AG04449 (cell line): Measurements from ENCODE around the gene GLIPR1.
A peak's percentile ranks its signal among the peaks of the same experiment; 100 is the strongest.
"Not testable (repeated sequence)": the region's sequence is repeated elsewhere in the genome, so short reads cannot be mapped to it uniquely, and the experiment has no call there.

Experiments used
- CTCF ChIA-PET: fragments of 350-600 bp; formaldehyde crosslinking; extraction: SDS; loops from one replicate; lab custom pipeline; 2021; ENCODE audit warnings: antibody characterized with exemption; lab: Yijun Ruan, JAX
- POLR2A ChIA-PET: fragments of 400-600, 350-600 bp; formaldehyde crosslinking; extraction: SDS; loops from one replicate; lab custom pipeline; 2020; ENCODE audit warnings: antibody characterized with exemption, inconsistent platforms; lab: Yijun Ruan, JAX
- DNase-seq: peaks from one replicate; pipeline ENCODE4 v3.0.0-alpha.2; 2010; ENCODE audit warnings: low read depth, low spot score
- H3K4me3 ChIP-seq: 2 replicates; pipeline ENCODE4 v1.5.1; 2011; ENCODE audit warnings: low read depth, mild to moderate bottlenecking, control low read depth, low read length
- TF ChIP-seq, protein P1 (sequence below): IDR thresholded peaks from one replicate; pipeline ENCODE4 v1.5.1; 2011; ENCODE audit warnings: mild to moderate bottlenecking, moderate library complexity, low read length, control low read depth, inconsistent platforms; ENCODE audit not compliant: insufficient read depth; ENCODE audit errors: missing control alignments

The GLIPR1 gene

DNA sequence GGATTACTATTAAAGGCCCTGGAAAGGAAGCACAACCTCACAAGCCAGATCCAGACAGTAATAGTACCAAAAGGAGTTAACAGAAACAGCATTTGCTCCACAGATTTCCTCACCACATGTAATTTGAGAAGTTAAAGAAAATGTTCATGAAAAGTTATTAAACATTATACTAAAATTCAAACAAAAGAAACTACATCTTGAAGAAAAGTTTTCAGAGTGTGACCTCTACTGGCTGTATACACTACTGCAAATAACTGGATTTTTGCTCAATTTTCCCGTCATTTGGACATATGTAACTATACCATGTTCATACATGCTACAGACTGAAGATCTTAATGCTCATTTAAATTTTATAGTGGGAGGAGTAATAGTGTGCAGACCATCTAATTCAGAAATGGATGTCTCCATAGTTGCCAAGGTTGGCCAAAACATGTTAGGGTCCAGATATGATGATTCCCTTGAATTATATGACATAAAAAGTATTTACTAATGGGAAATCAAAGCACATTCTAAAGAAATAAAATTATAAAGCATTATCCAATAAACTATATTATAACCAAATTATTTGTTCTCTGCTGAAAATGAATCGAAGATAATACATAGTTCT lies 25.3 kb downstream of the GLIPR1 start:
- ChIA-PET POLR2A (no interaction called here), CTCF (interaction anchor here (0.8 to 2.4 kb wide), 13 partner anchors 13 to 820 kb away, joined by 3 to 40 read pairs (median 4); partner anchors contain the start of gene GLIPR1L1)
- DNase-seq: no peak
- TF ChIP-seq, protein P1, sequence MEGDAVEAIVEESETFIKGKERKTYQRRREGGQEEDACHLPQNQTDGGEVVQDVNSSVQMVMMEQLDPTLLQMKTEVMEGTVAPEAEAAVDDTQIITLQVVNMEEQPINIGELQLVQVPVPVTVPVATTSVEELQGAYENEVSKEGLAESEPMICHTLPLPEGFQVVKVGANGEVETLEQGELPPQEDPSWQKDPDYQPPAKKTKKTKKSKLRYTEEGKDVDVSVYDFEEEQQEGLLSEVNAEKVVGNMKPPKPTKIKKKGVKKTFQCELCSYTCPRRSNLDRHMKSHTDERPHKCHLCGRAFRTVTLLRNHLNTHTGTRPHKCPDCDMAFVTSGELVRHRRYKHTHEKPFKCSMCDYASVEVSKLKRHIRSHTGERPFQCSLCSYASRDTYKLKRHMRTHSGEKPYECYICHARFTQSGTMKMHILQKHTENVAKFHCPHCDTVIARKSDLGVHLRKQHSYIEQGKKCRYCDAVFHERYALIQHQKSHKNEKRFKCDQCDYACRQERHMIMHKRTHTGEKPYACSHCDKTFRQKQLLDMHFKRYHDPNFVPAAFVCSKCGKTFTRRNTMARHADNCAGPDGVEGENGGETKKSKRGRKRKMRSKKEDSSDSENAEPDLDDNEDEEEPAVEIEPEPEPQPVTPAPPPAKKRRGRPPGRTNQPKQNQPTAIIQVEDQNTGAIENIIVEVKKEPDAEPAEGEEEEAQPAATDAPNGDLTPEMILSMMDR: peak; percentile 41
- no peak overlapping the region for H3K4me3 ChIP-seq

DNA sequence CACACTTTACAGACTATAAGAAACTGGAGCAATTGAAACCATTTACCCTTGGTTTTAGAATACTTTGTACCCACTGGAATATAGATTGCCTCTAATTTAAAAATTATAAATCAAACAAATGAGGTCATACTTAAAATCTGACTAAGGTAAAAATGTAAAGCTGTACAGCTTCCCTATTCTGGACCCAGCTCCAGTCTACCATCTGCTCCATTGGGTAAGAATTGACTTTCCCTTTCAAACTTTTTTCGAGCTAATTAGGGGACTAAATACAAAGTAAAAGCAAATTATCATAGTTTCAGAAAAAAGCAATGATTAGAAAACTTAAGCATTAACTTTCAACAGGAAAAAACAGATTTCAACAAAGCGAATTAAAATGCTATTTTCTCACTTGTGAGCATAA lies 26.5 kb downstream of the GLIPR1 start:
- TF ChIP-seq, protein P1: no peak
- H3K4me3 ChIP-seq: no peak overlapping the region
- ChIA-PET CTCF (interaction anchor here (1.0 to 2.6 kb wide), 9 partner anchors 10 to 818 kb away, joined by 3 to 26 read pairs (median 6); partner anchors contain the start of genes GLIPR1L1 and GLIPR1L2), POLR2A (no interaction called here)
- no peak for DNase-seq

DNA sequence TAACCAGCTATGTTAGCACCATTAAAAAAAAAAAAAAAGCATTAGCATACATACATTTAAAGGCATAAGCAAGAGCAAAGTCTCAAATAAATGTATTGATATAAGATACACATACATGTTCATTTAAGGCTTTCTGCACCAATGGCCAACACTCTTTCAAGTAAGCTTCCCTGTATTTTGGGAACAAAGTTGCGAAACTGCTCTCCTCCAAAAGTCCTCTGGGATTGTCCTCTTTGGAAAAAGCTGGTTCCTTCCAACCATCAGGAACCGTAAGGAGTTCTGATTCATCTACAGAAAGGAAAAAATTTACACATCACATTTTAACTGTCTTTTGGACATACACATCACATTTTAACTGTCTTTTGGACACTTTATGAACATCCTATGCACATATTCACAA lies 27.6 kb downstream of the GLIPR1 start:
- TF ChIP-seq, protein P1: no peak
- ChIA-PET CTCF (interaction anchor here (0.8 to 2.6 kb wide), 5 partner anchors 14 to 840 kb away, joined by 3 to 26 read pairs (median 6); partner anchors contain the start of genes BBS10, GLIPR1L1 and GLIPR1L2), POLR2A (interaction anchor here (0.7 kb wide), 1 partner anchor 525 kb away, joined by 4 read pairs; no protein-coding TSS in a partner anchor)
- H3K4me3 ChIP-seq: no peak overlapping the region
- DNase-seq: no peak

DNA sequence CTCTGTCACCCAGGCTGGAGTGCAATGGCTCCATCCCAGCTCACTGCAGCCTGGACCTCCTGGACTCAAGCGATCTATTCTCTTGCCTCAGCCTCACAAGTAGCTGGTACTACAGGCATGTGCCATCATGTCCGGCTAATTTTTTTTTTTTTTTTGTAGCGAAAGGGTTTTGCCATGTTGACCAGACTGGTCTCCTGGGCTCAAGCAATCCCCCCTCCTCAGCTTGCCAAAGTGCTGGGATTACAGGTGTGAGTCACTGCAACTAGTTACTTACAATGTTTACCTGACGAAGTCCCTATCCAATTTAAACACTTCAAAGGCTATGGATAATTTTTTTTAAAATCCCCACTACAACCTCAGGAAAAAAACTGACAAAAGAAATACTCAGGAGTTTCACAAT lies 29.1 kb downstream of the GLIPR1 start:
- DNase-seq: no peak
- no peak overlapping the region for H3K4me3 ChIP-seq
- CTCF ChIA-PET: interaction anchor here (0.7 to 3.2 kb wide), 3 partner anchors 25 to 175 kb away, joined by 5 to 20 read pairs (median 11); partner anchors contain the start of genes GLIPR1L1 and GLIPR1L2
- TF ChIP-seq, protein P1: no peak
- POLR2A ChIA-PET: interaction anchor here (0.7 kb wide), 1 partner anchor 209 kb away, joined by 5 read pairs; no protein-coding TSS in a partner anchor

DNA sequence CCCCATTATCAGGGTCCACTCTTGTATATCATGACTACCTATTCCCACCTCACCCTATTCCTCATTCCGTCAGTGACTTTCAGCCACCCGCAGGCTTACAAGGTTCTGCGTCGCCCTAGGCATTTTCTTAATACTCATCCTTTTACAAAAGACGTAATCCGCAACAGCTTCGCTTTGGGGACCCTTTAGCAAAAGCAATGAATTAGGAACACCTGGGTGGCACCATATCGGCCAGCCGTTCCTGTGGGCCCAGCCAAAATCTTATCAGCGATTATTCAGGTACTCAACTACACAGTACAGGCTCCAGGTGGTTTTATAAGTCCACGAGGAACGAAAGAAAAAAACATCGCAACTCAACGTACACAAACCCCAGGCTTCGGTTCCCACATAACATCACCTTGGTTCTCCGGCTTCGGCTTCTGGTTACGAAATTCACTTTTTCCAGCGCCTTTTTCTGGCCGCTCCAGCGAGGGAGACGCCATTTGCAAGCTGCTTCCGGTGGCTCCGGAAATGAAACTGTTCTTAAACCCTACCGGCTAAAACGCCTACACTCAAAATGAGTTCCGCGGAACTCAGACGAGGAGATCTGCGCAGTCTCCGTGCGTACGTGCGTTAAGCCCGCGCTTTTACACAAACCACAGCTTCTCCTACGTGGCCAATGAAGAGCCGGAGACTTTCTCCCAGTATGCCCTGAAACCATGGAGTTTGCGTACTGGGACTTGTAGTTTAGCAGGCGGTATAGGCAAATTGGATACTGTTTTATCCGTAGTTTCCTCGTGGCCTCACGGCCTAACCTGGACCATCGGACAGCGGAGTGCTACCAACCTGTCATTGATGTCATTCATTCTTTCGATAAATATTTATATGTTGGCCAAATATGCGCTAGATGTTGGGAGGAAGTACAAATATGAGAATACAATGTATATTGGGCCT lies 30.8 kb downstream of the GLIPR1 start, which contains the start of gene KRR1:
TSS of gene KRR1 (minus strand) at position 494 of the 933 bp plus-strand sequence. CDS start at position 482, 12 bp downstream.
- peak within 1 kb of the TSS; percentile 83 for H3K4me3 ChIP-seq
- TF ChIP-seq, protein P1: no peak
- peak; percentile 93 for DNase-seq
- ChIA-PET POLR2A (interaction anchor here (0.9 to 1.4 kb wide), 4 partner anchors 28 to 520 kb away, joined by 3 to 7 read pairs (median 4); partner anchors contain the start of genes GLIPR1 and PHLDA1), CTCF (interaction anchor here (0.8 to 3.2 kb wide), 4 partner anchors 9 to 836 kb away, joined by 3 to 20 read pairs (median 4); partner anchors contain the start of gene BBS10)

DNA sequence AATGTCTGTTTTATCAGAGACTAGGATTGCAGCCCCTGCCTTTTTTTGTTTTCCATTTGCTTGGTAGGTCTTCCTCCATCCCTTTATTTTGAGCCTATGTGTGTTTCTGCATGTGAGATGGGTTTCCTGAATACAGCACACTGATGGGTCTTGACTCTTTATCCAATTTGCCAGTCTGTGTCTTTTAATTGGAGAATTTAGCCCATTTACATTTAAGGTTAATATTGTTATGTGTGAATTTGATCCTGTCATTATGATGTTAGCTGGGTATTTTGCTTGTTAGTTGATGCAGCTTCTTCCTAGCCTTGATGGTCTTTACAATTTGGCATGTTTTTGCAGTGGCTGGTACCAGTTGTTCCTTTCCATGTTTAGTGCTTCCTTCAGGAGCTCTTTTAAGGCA lies 40.7 kb downstream of the GLIPR1 start:
- DNase-seq, H3K4me3 ChIP-seq, POLR2A ChIA-PET, CTCF ChIA-PET: not testable (repeated sequence)

DNA sequence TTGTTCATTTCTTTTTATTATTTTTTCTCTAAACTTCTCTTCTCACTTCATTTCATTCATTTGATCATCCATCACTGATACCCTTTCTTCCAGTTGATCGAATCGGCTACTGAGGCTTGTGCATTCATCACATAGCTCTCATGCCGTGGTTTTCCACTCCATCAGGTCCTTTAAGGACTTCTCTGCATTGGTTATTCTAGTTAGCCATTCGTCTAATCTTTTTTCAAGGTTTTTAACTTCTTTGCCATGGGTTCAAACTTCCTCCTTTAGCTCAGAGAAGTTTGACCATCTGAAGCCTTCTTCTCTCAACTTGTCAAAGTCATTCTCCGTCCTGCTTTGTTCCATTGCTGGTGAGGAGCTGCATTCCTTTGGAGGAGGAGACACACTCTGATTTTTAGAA lies 41.6 kb downstream of the GLIPR1 start:
- DNase-seq, POLR2A ChIA-PET, H3K4me3 ChIP-seq, CTCF ChIA-PET: not testable (repeated sequence)
